Measurements from ENCODE around the gene RABL6. TPM values are rescaled to one million over a fixed set of nuclear protein-coding genes. Genes with fewer than 3 reads are reported as not detected.
A peak's percentile ranks its signal among the peaks of the same experiment; 100 is the strongest.
"Not testable (repeated sequence)": the region's sequence is repeated elsewhere in the genome, so short reads cannot be mapped to it uniquely, and the experiment has no call there.

The RABL6 gene
- total and polyA plus RNA-seq, 5 experiments from 2014 or later, result 11.6 to 74.5 (median 17.2) TPM

- POLR2A ChIA-PET, result interaction anchor here (1.6 kb wide), 1 partner anchor 29 kb away, joined by 6 read pairs; the partner anchor contains the start of gene RABL6
- ATAC-seq (no peak), DNase-seq (peak in 1 of 10 donors; percentile 61)
- H3K4me3 Mint-ChIP-seq, result no peak overlapping the region
- H3K27ac Mint-ChIP-seq, result no peak overlapping the region
- H3K4me1 Mint-ChIP-seq, result peaks cover 0 to 6% (median 4%) of the 10 kb centered on the region in 4 donors
- H3K27me3 Mint-ChIP-seq, result no peaks in the 10 kb centered on the region
- H3K9me3 Mint-ChIP-seq, result no peaks in the 10 kb centered on the region
- peaks cover 0 to 23% (median 2%) of the 10 kb centered on the region in 3 donors for H3K36me3 Mint-ChIP-seq
These were observed 28.5 kb downstream of the RABL6 start for GRCh38 chr9:136835932-136836904.

GRCh38 chr9:136837146-136837855, 29.6 kb downstream of the RABL6 start:
- ATAC-seq (no peak), DNase-seq (peak in 1 of 10 donors; percentile 1)
- Mint-ChIP-seq H3K4me1 (peaks cover 3 to 12% (median 9%) of the 10 kb centered on the region in 4 donors), H3K4me3 (no peak overlapping the region), H3K9me3 (no peaks in the 10 kb centered on the region), H3K27ac (no peak overlapping the region), H3K36me3 (peaks cover 0 to 15% (median 2%) of the 10 kb centered on the region in 3 donors), H3K27me3 (peaks cover 0 to under 1% (median 0%) of the 10 kb centered on the region in 5 donors)
- POLR2A ChIA-PET, result interaction anchor here (1.6 kb wide), 1 partner anchor 30 kb away, joined by 6 read pairs; the partner anchor contains the start of gene RABL6

GRCh38 chr9:136837856-136838277, 30.1 kb downstream of the RABL6 start:
- peaks cover 5 to 14% (median 11%) of the 10 kb centered on the region in 4 donors for H3K4me1 Mint-ChIP-seq
- POLR2A ChIA-PET, result interaction anchor here (0.5 kb wide), 1 partner anchor 75 kb away, joined by 4 read pairs; no protein-coding TSS in a partner anchor
- not testable (repeated sequence) for DNase-seq, H3K27me3 Mint-ChIP-seq, H3K4me3 Mint-ChIP-seq, H3K9me3 Mint-ChIP-seq, ATAC-seq, H3K27ac Mint-ChIP-seq
- peaks cover 0 to 15% (median 0%) of the 10 kb centered on the region in 3 donors for H3K36me3 Mint-ChIP-seq

GRCh38 chr9:136838314-136839228, 30.8 kb downstream of the RABL6 start:
- peaks cover 0 to 15% (median 0%) of the 10 kb centered on the region in 3 donors for H3K36me3 Mint-ChIP-seq
- POLR2A ChIA-PET, result interaction anchor here (0.5 to 0.7 kb wide), 2 partner anchors 16 to 74 kb away, joined by 4 to 6 read pairs; no protein-coding TSS in a partner anchor
- ATAC-seq, result no peak
- no peaks in the 10 kb centered on the region for H3K9me3 Mint-ChIP-seq
- H3K4me1 Mint-ChIP-seq, result peaks cover 8 to 16% (median 11%) of the 10 kb centered on the region in 4 donors
- H3K4me3 Mint-ChIP-seq, result no peak overlapping the region
- no peak for DNase-seq
- H3K27ac Mint-ChIP-seq, result no peak overlapping the region
- H3K27me3 Mint-ChIP-seq, result peaks cover 0 to 5% (median 0%) of the 10 kb centered on the region in 5 donors

- H3K4me1 Mint-ChIP-seq, result peaks cover 9 to 18% (median 13%) of the 10 kb centered on the region in 4 donors
- ATAC-seq (no peak), DNase-seq (no peak)
- H3K4me3 Mint-ChIP-seq, result peak overlapping the region in 1 of 10 donors; percentile 32
- peaks cover 0 to 13% (median 0%) of the 10 kb centered on the region in 3 donors for H3K36me3 Mint-ChIP-seq
- H3K9me3 Mint-ChIP-seq, result no peaks in the 10 kb centered on the region
- peak overlapping the region in 1 of 10 donors; percentile 49 for H3K27ac Mint-ChIP-seq
- POLR2A ChIA-PET, result interaction anchor here (1.1 to 1.8 kb wide), 2 partner anchors 26 to 32 kb away, joined by 4 to 5 read pairs; partner anchors contain the start of genes EDF1 and RABL6
- peaks cover 0 to 8% (median 0%) of the 10 kb centered on the region in 5 donors for H3K27me3 Mint-ChIP-seq
These were observed 31.7 kb downstream of the RABL6 start for GRCh38 chr9:136839229-136840139.

- POLR2A ChIA-PET, result interaction anchor here (1.1 to 1.8 kb wide), 3 partner anchors 26 to 152 kb away, joined by 3 to 5 read pairs (median 4); partner anchors contain the start of genes EDF1, PAXX and RABL6
- H3K4me1 Mint-ChIP-seq, result peaks cover 9 to 18% (median 13%) of the 10 kb centered on the region in 4 donors
- DNase-seq (no peak), ATAC-seq (no peak)
- H3K36me3 Mint-ChIP-seq, result peaks cover 0 to 13% (median 0%) of the 10 kb centered on the region in 3 donors
- peak overlapping the region in 1 of 10 donors; percentile 49 for H3K27ac Mint-ChIP-seq
- H3K4me3 Mint-ChIP-seq, result peak overlapping the region in 3 of 10 donors; percentile 21 to 40 (median 32)
- H3K9me3 Mint-ChIP-seq, result no peaks in the 10 kb centered on the region
- peaks cover 0 to 10% (median 0%) of the 10 kb centered on the region in 5 donors for H3K27me3 Mint-ChIP-seq
These were observed 32.6 kb downstream of the RABL6 start for GRCh38 chr9:136840140-136840876.

- Mint-ChIP-seq H3K27ac (no peak overlapping the region), H3K9me3 (no peaks in the 10 kb centered on the region), H3K36me3 (peaks cover 0 to 13% (median 0%) of the 10 kb centered on the region in 3 donors), H3K4me1 (peaks cover 9 to 18% (median 14%) of the 10 kb centered on the region in 4 donors), H3K4me3 (peak overlapping the region in 1 of 10 donors; percentile 31), H3K27me3 (peaks cover 0 to 13% (median 0%) of the 10 kb centered on the region in 5 donors)
- ATAC-seq (no peak), DNase-seq (no peak)
- POLR2A ChIA-PET, result interaction anchor here (1.2 to 1.8 kb wide), 3 partner anchors 33 to 151 kb away, joined by 3 to 12 read pairs (median 5); partner anchors contain the start of genes PAXX, RABL6 and TRAF2
These were observed 33.3 kb downstream of the RABL6 start for GRCh38 chr9:136840877-136841645.

GRCh38 chr9:136841646-136842379, 34.1 kb downstream of the RABL6 start:
- H3K27me3 Mint-ChIP-seq, result peaks cover 0 to 18% (median 2%) of the 10 kb centered on the region in 5 donors
- H3K36me3 Mint-ChIP-seq, result peaks cover 0 to 13% (median 0%) of the 10 kb centered on the region in 3 donors
- H3K4me1 Mint-ChIP-seq, result peaks cover 11 to 22% (median 15%) of the 10 kb centered on the region in 4 donors
- H3K9me3 Mint-ChIP-seq, ATAC-seq, DNase-seq: not testable (repeated sequence)
- POLR2A ChIA-PET, result interaction anchor here (0.9 to 3.8 kb wide), 9 partner anchors 35 to 193 kb away, joined by 3 to 17 read pairs (median 4); partner anchors contain the start of genes PAXX, RABL6 and TRAF2
- peak overlapping the region; percentile 75 to 94 (median 84) for H3K4me3 Mint-ChIP-seq
- peak overlapping the region in 3 of 10 donors; percentile 43 to 78 (median 51) for H3K27ac Mint-ChIP-seq
